Right lobe of liver (tissue), 4 donors: ENCODE results near the gene C11orf52.

Experiments used
- CTCF ChIP-seq, 4 donors: fragments of 200-600 bp in 3 of 4; fragments of 450-650 bp in 1 of 4; IDR thresholded peaks; one replicate each; pipeline versions ENCODE4 v1.5.1 to v1.8.0; 2016 to 2022; ENCODE audit warnings: antibody characterized with exemption in 4 of 4, mild to moderate bottlenecking in 2 of 4
- POLR2A ChIP-seq: fragments of 450-650 bp; IDR thresholded peaks from one replicate; pipeline ENCODE4 v1.6.1; 2017; ENCODE audit warnings: antibody characterized with exemption, mild to moderate bottlenecking
- donor health status: DM: no; HTN: no; CAD: no.
- donor health status: DM: no; HTN: no; CAD: no.
- donor health status: DM: no; HTN: yes; CAD: no.

DNA sequence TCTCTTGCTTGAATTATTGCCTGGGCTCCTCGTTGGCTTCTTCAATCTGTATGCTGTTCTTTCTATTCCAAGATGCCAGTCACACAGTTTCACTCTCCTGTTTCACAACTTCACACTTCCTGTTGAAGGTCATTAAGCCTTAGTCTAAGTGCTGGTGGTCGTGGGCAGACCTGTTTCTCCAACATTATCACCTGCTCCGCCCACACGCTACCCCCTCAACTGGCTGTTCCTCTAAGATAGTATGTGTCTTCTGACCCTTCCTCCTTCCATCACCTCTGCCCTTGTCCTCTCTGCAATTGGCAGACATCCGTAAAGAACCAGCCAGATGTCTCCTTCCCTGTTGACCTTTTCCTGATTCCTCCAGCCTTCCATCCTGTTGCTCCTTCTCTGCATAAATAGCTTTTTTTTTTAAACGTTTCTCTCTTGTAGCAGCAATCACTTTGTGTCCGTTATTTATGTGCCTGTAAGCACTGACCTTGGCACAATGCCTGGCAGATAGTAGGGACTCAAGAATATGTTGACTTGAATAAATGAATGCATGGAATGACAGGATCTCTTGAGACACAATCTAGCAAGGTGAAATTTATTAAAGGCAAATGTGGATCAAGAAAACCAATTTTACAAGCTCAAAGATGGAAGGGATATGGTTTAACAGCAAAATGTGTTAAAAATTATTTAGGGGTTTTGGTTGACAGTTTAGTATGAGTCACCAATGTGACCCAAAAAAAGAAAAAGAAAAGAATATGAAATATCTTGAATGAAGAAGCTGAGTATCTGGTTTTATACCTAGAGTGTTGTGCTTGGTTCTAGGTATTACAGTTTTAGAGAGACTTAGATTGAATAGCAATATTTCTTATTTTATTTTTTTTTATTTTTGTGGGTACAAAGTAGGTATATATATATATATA lies 31.1 kb downstream of the C11orf52 start:
- TF ChIP-seq POLR2A (no peak), CTCF (IDR thresholded peaks at IDR 0.05) (no peak)
